WTC11 (cell line): Measurements from ENCODE around the gene POFUT2.

Experiments
- CREB1 ChIP-seq: sonication (generic); formaldehyde crosslinking; IDR thresholded peaks from 2 replicates; pipeline ENCODE4 v1.8.0; 2023; ENCODE audit warnings: mild to moderate bottlenecking, missing genetic modification reagents
- FOXK1 ChIP-seq: sonication (generic); formaldehyde crosslinking; IDR thresholded peaks from 2 replicates; pipeline ENCODE4 v1.8.0; 2022; ENCODE audit warnings: mild to moderate bottlenecking, moderate library complexity, missing genetic modification reagents
- JUN ChIP-seq: sonication (generic); formaldehyde crosslinking; IDR thresholded peaks from 2 replicates; pipeline ENCODE4 v1.8.0; 2023; ENCODE audit warnings: mild to moderate bottlenecking, missing genetic modification reagents
- NR3C1 ChIP-seq: sonication (generic); formaldehyde crosslinking; conservative IDR thresholded peaks from 2 replicates; pipeline ENCODE4 v1.8.1; 2023; ENCODE audit warnings: low read depth, mild to moderate bottlenecking, missing genetic modification reagents
- TEAD4 ChIP-seq: sonication (generic); formaldehyde crosslinking; IDR thresholded peaks from 2 replicates; pipeline ENCODE4 v1.8.0; 2022; ENCODE audit warnings: mild to moderate bottlenecking, missing genetic modification reagents
- ZNF416 ChIP-seq: fragments of 250-450 bp; sonication (Bioruptor Pico); IDR thresholded peaks from 2 replicates; pipeline ENCODE4 v1.9.0; 2021; ENCODE audit warnings: mild to moderate bottlenecking, inconsistent platforms
- ZSCAN18 ChIP-seq: fragments of 250-450 bp; sonication (Bioruptor Pico); IDR thresholded peaks from 2 replicates; pipeline ENCODE4 v2.1.2; 2022; ENCODE audit warnings: mild to moderate bottlenecking, moderate library complexity
- TF ChIP-seq, protein P1 (sequence below): fragments of 200-600 bp; IDR thresholded peaks from 2 replicates; pipeline ENCODE4 v1.8.0; 2022; ENCODE audit warnings: antibody characterized with exemption

DNA sequence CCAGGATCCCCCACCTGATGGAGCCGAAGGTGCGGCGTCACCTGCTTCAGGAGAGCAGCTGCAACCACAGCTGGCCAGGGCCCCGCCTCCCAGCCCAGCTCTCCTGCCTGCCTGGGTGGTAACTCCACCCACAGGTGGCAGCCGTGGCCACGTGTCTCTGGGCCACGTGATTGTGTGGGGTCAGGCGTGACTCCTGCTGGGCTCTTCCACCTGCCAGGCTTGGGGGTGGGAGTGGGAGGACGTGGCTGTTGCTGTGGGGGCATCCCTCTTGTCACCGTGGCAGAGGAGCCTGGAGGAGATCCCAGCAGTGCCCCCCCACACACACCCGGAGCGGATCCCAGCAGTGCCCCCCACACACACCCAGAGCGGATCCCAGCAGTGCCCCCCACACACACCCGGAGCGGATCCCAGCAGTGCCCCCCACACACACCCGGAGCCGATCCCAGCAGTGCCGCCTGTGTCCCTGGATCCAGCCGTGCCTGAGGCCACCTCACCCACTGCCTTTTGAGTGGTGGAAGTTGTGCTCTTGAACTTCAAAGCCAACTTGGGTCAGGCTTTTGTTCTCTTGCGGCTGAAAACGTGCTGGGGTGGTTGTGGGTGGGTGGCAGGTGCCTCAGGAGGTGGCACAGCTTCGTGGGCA is 32.2 kb downstream of the POFUT2 start:
- TF ChIP-seq ZSCAN18 (CRISPR knock-in tag): no peak
- TF ChIP-seq, protein P1, sequence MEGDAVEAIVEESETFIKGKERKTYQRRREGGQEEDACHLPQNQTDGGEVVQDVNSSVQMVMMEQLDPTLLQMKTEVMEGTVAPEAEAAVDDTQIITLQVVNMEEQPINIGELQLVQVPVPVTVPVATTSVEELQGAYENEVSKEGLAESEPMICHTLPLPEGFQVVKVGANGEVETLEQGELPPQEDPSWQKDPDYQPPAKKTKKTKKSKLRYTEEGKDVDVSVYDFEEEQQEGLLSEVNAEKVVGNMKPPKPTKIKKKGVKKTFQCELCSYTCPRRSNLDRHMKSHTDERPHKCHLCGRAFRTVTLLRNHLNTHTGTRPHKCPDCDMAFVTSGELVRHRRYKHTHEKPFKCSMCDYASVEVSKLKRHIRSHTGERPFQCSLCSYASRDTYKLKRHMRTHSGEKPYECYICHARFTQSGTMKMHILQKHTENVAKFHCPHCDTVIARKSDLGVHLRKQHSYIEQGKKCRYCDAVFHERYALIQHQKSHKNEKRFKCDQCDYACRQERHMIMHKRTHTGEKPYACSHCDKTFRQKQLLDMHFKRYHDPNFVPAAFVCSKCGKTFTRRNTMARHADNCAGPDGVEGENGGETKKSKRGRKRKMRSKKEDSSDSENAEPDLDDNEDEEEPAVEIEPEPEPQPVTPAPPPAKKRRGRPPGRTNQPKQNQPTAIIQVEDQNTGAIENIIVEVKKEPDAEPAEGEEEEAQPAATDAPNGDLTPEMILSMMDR: no peak
- no peak for TF ChIP-seq ZNF416 (CRISPR knock-in tag)
- no peak for TF ChIP-seq JUN
- no peak for TF ChIP-seq NR3C1 (CRISPR knock-in tag)
- TF ChIP-seq FOXK1 (CRISPR knock-in tag): no peak
- TF ChIP-seq CREB1 (CRISPR knock-in tag): no peak
- TF ChIP-seq TEAD4 (CRISPR knock-in tag): no peak
